NCI-H2196 (cell line): ENCODE measurements around the gene KCNG3.
"Not testable (repeated sequence)": the region's sequence is repeated elsewhere in the genome, so short reads cannot be mapped to it uniquely, and the experiment has no call there.

ENCODE experiments used
- DNase-seq: peaks from one replicate; lab custom pipeline; 2025; ENCODE audit not compliant: unreplicated experiment; lab: John Stamatoyannopoulos, UW

KCNG3 gene

GRCh38 chr2:42430188-42430587 lies 63.6 kb downstream of the KCNG3 start:
- DNase-seq: no peak

DNA sequence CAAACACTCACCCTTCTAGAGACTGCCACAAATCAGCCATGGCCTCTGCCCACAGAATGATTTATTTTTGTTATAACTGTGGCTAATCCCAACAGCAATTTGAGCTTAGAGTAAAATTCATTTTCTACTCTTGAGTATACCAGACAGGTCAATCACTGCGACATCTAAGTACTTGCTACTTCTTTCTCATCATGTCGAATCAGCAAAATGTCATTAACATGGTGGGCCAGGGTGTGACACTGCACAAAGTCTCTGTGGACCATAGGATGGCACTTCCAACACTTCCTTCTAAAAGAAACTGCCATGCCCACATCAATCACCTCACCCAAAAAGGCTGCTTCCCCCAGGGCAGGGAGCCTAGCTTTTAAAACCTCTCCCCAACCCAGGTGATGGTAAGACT lies 64.4 kb downstream of the KCNG3 start:
- DNase-seq: no peak

GRCh38 chr2:42425697-42426096 lies 68.1 kb downstream of the KCNG3 start:
- no peak for DNase-seq

DNA sequence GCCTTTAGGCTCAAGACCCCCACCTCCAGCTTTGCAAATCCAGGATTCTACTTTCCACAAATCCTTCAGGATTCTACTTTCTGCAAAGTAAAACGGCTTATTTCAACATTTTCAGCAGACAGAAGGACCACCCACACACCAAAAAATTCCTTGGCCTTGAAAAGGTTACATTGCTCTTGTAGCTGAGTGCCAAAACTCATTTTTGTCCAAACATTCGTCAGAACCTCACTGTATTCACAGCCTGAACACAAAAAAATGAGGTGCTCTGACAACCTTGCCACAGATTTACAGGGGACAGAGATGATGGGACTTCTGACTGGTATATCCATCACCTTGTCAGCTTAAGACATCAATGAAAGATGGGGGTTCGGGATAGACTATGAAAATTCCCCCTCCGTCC lies 69.7 kb downstream of the KCNG3 start:
- no peak for DNase-seq

GRCh38 chr2:42421601-42422239 lies 72.1 kb downstream of the KCNG3 start:
- no peak for DNase-seq

GRCh38 chr2:42421157-42421485 lies 72.7 kb downstream of the KCNG3 start:
- no peak for DNase-seq

GRCh38 chr2:42414648-42415047 lies 79.1 kb downstream of the KCNG3 start:
- DNase-seq: no peak

GRCh38 chr2:42414158-42414557 lies 79.6 kb downstream of the KCNG3 start:
- no peak for DNase-seq

DNA sequence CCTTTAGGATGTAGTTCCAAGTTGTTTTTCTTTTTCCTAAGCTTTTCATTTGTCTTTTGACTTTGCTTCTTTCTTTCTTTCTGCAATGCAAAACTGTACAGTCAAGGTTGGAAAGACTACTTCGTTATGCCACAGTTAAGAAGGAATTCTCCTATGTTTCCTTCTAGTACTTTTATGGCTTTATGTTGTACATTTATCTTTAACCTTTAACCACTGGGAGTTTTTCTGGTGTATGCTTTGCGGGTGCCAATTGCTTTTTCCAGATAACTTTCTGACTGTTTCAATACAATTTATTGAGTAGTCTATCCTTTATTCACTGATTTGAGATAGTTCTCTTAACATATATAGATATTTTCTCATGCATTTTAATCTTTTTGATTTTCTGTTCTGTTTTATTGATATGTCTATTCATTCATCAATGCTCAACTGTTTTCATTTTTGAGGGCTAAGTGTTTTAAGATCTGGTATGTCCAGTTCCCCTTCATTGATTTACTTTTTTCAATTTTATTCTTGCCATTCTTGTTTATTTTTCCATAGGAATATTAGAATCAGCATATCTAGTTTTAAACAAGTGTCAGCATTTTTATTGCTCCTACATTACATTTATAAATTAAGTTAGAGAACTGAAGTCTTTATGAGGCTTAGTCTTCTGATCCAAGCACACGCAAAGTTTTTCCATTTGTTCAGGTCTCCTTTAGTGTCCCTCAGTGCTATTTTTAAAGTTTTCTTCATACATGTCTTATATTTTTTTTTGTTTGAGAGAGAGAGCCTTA lies 82.9 kb downstream of the KCNG3 start:
- no peak for DNase-seq

DNA sequence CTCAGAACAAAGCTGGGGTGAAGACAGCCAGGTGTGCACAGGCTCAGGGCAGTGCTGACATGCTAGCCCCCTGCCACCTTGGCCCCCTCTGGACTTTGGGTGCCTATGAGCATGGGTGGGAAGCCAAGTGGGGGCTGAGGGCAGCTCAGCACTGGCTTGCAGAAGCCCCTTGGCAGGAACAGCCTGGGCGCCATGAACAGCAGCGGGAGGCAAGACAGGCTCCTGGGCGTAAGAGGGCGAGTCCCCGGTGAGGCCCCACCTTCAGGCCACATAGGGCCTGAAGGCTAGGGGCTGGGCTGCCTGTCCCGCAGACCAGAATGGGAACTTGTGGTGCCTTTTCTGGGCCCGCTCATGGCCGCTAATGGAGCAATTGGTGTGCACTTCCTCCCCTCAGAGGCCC lies 85.8 kb downstream of the KCNG3 start:
- no peak for DNase-seq

DNA sequence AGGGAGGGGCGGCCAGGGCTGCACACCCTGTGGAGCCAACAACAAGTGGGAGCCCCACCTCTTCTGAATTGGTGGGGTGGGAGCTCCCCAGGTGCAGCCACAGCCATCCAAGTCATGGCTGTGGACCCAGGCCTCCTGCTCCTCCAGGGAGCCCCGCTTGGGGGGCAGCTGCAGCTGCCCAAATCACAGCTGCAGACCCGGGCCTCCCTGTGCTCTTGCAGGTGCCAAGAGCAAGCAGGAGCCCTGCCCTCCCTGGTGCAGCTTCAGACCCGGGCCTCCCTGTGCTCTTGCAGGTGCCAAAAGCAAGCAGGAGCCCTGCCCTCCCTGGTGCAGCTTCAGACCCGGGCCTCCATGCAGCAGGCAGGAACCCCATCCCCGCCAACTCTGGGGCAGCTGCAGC lies 86.3 kb downstream of the KCNG3 start:
- no peak for DNase-seq

DNA sequence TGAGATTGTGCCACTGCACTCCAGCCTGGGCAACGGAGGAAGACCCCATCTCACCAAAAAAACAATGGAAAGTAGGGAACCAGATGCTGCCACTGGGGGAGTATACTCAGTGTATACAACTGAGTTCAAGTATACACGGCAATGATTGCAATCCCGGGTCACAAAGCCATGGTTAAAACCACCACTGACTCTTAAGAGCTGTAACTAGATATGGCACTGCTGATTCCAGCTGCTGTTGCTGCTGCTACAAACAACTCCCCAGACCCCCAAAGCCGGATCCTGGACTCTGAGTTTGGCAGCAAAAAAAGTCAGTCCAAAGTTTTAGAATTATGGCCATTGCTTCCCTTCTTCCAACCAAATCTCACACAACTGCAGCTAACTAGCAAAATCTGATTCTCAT lies 89.1 kb downstream of the KCNG3 start:
- DNase-seq: no peak

- no peak for DNase-seq
These were observed 92.0 kb downstream of the KCNG3 start for GRCh38 chr2:42401773-42402172.

DNA sequence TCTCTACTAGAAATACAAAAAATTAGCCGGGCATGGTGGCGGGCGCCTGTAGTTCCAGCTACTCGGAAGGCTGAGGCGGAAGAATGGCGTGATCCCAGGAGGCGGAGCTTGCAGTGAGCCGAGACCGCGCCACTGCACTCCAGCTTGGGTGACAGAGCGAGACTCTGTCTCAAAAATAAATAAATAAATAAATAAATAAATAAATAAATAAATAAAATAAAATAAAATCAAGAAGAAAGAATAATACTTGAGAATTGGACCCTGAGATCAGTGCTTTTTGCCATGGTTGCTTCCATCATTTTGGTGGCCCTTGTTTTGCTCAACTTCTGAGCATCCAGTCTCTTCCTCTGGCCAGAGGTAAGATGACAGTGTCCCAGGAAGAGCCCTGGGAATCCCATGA lies 95.7 kb downstream of the KCNG3 start:
- DNase-seq: not testable (repeated sequence)

- DNase-seq: not testable (repeated sequence)
These were observed 100.5 kb downstream of the KCNG3 start for GRCh38 chr2:42393320-42393719.

DNA sequence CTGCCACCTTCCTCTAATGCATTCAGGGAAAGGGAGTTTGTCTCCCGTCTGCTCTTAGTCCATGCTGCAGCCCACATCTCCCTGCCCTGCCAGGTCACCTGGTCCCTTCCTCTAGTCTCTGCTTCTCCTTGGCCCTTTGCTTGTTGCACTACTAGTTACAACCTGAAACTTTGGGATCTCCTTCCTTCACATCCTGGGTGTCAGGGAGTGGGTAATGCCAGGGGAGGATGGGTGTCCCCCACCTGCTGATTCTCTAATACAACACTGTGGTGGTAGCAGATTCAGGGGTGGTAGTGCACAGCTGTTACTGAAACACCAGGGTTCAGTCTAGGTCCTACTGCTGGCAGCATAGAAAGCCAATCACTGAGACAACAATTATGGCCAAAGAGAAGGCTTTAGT lies 101.6 kb downstream of the KCNG3 start:
- no peak for DNase-seq
